B cell (primary cell): Measurements from ENCODE around the gene IFI16. TPM values are rescaled to one million over a fixed set of nuclear protein-coding genes. Genes with fewer than 3 reads are reported as not detected.

ENCODE experiments used
- ATAC-seq: fragments of 200-7000 bp; cut with Tn5 transposase; one replicate; pipeline ENCODE4 v1.10.0; 2021; ENCODE audit warnings: low read depth, mild to moderate bottlenecking, moderate number of reproducible peaks, moderate library complexity
- CTCF ChIA-PET: fragments of 350-600 bp; sonication (Branson Sonifier 250); formaldehyde crosslinking; loops from one replicate; lab custom pipeline; 2021; ENCODE audit warnings: antibody characterized with exemption, inconsistent platforms; lab: Charles Lee
- POLR2A ChIA-PET: fragments of 350-600 bp; sonication (Branson Sonifier 250); formaldehyde crosslinking; loops from one replicate; lab custom pipeline; 2021; ENCODE audit warnings: antibody characterized with exemption; lab: Charles Lee
- DNase-seq: peaks from one replicate; pipeline ENCODE4 v3.0.0; 2013
- H2AFZ ChIP-seq: 2 replicates; pipeline ENCODE4 v1.6.1; 2012; ENCODE audit warnings: mild to moderate bottlenecking, low read depth, low read length; ENCODE audit not compliant: insufficient read depth, poor library complexity, severe bottlenecking
- H3K27ac ChIP-seq, 2 donors: 1 replicate in 1 of 2; 2 replicates in 1 of 2; pipeline ENCODE4 v1.5.1; 2012 to 2013; ENCODE audit warnings: low read length in 2 of 2, mild to moderate bottlenecking in 2 of 2, moderate library complexity in 1 of 2
- H3K27me3 ChIP-seq, 4 experiments: fragments of 200-600 bp in 1 of 4; sonication (generic) in 1 of 4; replicated peaks in 1 of 4; 1 replicate in 2 of 4; 2 replicates in 2 of 4; pipeline versions ENCODE4 v1.6.1 to v1.7.0; 2013 to 2016; ENCODE audit warnings: low read length in 3 of 4, mild to moderate bottlenecking in 2 of 4, mixed read lengths in 1 of 4, moderate library complexity in 1 of 4; ENCODE audit not compliant: insufficient read depth in 4 of 4, control insufficient read depth in 3 of 4; ENCODE audit errors: control extremely low read depth in 1 of 4
- H3K36me3 ChIP-seq, 2 experiments: replicated peaks in 1 of 2; 1 replicate in 1 of 2; 2 replicates in 1 of 2; pipeline versions ENCODE4 v1.6.1 to v1.7.1; 2013; ENCODE audit warnings: low read length in 1 of 2; ENCODE audit not compliant: insufficient read depth in 2 of 2, control insufficient read depth in 1 of 2; ENCODE audit errors: control extremely low read depth in 1 of 2, extremely low read depth in 1 of 2
- H3K4me1 ChIP-seq, 2 donors: fragments of 200-600 bp in 1 of 2; sonication (generic) in 1 of 2; 1 replicate in 1 of 2; 2 replicates in 1 of 2; pipeline versions ENCODE4 v1.5.1 to v1.6.1; 2013 to 2017; ENCODE audit warnings: low read length in 2 of 2; ENCODE audit not compliant: control insufficient read depth in 2 of 2, insufficient read depth in 2 of 2
- H3K4me2 ChIP-seq: replicated peaks from 2 replicates; pipeline ENCODE3; 2012; ENCODE audit warnings: mild to moderate bottlenecking, low read depth, low read length; ENCODE audit not compliant: poor library complexity, severe bottlenecking
- H3K4me3 ChIP-seq, 5 experiments: fragments of 200-600 bp in 1 of 5; sonication (generic) in 1 of 5; 1 replicate in 3 of 5; 2 replicates in 2 of 5; pipeline versions ENCODE4 v1.5.1 to v1.7.0; 2011 to 2016; ENCODE audit warnings: low read length in 4 of 5, mild to moderate bottlenecking in 4 of 5, low read depth in 2 of 5, control low read depth in 1 of 5, moderate library complexity in 1 of 5; ENCODE audit not compliant: insufficient read depth in 1 of 5; ENCODE audit errors: control extremely low read depth in 1 of 5, extremely low read depth in 1 of 5
- H3K79me2 ChIP-seq: fragments of 200-600 bp; sonication (generic); one replicate; pipeline ENCODE4 v1.6.0; 2016; ENCODE audit warnings: low read length; ENCODE audit not compliant: control insufficient read depth, insufficient read depth
- H3K9ac ChIP-seq: fragments of 200-600 bp; sonication (generic); 2 replicates; pipeline ENCODE4 v1.6.1; 2017; ENCODE audit warnings: mild to moderate bottlenecking, low read length, moderate library complexity
- H3K9me3 ChIP-seq, 3 donors: one replicate each; pipeline versions ENCODE4 v1.6.1 to v1.7.1; 2013; ENCODE audit warnings: low read length in 2 of 3; ENCODE audit not compliant: control insufficient read depth in 2 of 3, insufficient read depth in 1 of 3; ENCODE audit errors: control extremely low read depth in 1 of 3
- H4K20me1 ChIP-seq: 2 replicates; pipeline ENCODE4 v1.6.0; 2012; ENCODE audit warnings: mild to moderate bottlenecking, low read length; ENCODE audit not compliant: insufficient read depth, control insufficient read depth, poor library complexity, severe bottlenecking
- H3K27ac Mint-ChIP-seq: one replicate; pipeline ENCODE4 v1.8.0; 2021; ENCODE audit warnings: mixed read lengths
- H3K27me3 Mint-ChIP-seq: one replicate; pipeline ENCODE4 v1.8.0; 2021; ENCODE audit warnings: mixed read lengths
- H3K4me1 Mint-ChIP-seq: one replicate; pipeline ENCODE4 v1.8.0; 2021; ENCODE audit warnings: mixed read lengths
- H3K4me3 Mint-ChIP-seq: one replicate; pipeline ENCODE4 v1.8.0; 2021; ENCODE audit warnings: mixed read lengths
- H3K9me3 Mint-ChIP-seq: one replicate; pipeline ENCODE4 v1.8.0; 2022; ENCODE audit warnings: mixed read lengths; ENCODE audit not compliant: insufficient read depth
- EZH2 ChIP-seq: IDR thresholded peaks from 2 replicates; pipeline ENCODE4 v1.6.1; 2012; ENCODE audit warnings: borderline replicate concordance, low read depth, mild to moderate bottlenecking, moderate library complexity, low read length; ENCODE audit not compliant: insufficient read depth, poor library complexity, severe bottlenecking
- WGBS: methylation state at CpG from one replicate; pipeline ENCODE4 v1.1.5; 2013; ENCODE audit warnings: missing lambda C conversion rate; ENCODE audit not compliant: insufficient coverage; 5-methylcytosine and 5-hydroxymethylcytosine counted together
- intact Hi-C: fragments of 100-400 bp; cut with micrococcal nuclease; formaldehyde crosslinking; loops from one replicate; pipeline ENCODE4 v1.10.0; 2022
- polyA plus RNA-seq: library from polyadenylated mRNA; depleted of rRNA; stranded (reverse); fragments of >200 nt; gene quantifications from 2 replicates; pipeline ENCODE4 v1.2.3, GENCODE V29; 2012
- total RNA-seq, 2 donors: library from RNA; stranded (reverse); fragments of 120-200 nt in 1 of 2; gene quantifications; 1 replicate in 1 of 2; 2 replicates in 1 of 2; pipeline versions ENCODE4 v1.2.3 to v1.2.4, GENCODE V29; 2013 to 2022
- TF ChIP-seq, protein P1 (sequence below): fragments of 200-600 bp; IDR thresholded peaks from one replicate; pipeline ENCODE4 v1.8.0; 2022; ENCODE audit warnings: antibody characterized with exemption, mild to moderate bottlenecking

IFI16 gene
- total and polyA plus RNA-seq, 2 donors (not counting 1 experiment from before 2014, with no cell fraction given) = 89.0 to 176 TPM

- Histone ChIP-seq H3K79me2 (peaks cover 52% of the 10 kb centered on the region), H3K4me2 (peak overlapping the region; percentile 85), H3K9me3 (no peaks in the 10 kb centered on the region), H4K20me1 (no peaks in the 10 kb centered on the region), H3K4me3 (peak overlapping the region; percentile 71 to 100 (median 91)), H3K27ac (peak overlapping the region; percentile 66 to 88), H3K36me3 (peaks cover 0 to 2% of the 10 kb centered on the region in 2 experiments), H2AFZ (peak overlapping the region; percentile 59), H3K27me3 (no peaks in the 10 kb centered on the region), H3K9ac (peak overlapping the region; percentile 99), H3K4me1 (peaks cover 46 to 49% of the 10 kb centered on the region in 2 donors)
- peak overlapping the region; percentile 94 for H3K27ac Mint-ChIP-seq
- peak overlapping the region; percentile 98 for H3K4me3 Mint-ChIP-seq
- ATAC-seq (peak; percentile 68), DNase-seq (peak; percentile 33)
- no peak for TF ChIP-seq EZH2
- TF ChIP-seq, protein P1, sequence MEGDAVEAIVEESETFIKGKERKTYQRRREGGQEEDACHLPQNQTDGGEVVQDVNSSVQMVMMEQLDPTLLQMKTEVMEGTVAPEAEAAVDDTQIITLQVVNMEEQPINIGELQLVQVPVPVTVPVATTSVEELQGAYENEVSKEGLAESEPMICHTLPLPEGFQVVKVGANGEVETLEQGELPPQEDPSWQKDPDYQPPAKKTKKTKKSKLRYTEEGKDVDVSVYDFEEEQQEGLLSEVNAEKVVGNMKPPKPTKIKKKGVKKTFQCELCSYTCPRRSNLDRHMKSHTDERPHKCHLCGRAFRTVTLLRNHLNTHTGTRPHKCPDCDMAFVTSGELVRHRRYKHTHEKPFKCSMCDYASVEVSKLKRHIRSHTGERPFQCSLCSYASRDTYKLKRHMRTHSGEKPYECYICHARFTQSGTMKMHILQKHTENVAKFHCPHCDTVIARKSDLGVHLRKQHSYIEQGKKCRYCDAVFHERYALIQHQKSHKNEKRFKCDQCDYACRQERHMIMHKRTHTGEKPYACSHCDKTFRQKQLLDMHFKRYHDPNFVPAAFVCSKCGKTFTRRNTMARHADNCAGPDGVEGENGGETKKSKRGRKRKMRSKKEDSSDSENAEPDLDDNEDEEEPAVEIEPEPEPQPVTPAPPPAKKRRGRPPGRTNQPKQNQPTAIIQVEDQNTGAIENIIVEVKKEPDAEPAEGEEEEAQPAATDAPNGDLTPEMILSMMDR = no peak
- POLR2A ChIA-PET = interaction anchor here (1.0 to 3.2 kb wide), 3 partner anchors 23 to 68 kb away, joined by 3 to 14 read pairs (median 4); partner anchors contain the start of gene AIM2
- no peaks in the 10 kb centered on the region for H3K9me3 Mint-ChIP-seq
- intact Hi-C loops = loop anchor here (2.0 to 5.0 kb wide), 2 partner anchors 68 to 831 kb away; partner anchors contain the start of gene AIM2
- WGBS = 10% methylated on average over 4 of the region's 4 CpGs
- CTCF ChIA-PET = interaction anchor here (1.0 to 3.4 kb wide), 8 partner anchors 9 to 679 kb away, joined by 3 to 23 read pairs (median 5); no protein-coding TSS in a partner anchor
- H3K27me3 Mint-ChIP-seq = no peaks in the 10 kb centered on the region
- H3K4me1 Mint-ChIP-seq = peaks cover 58% of the 10 kb centered on the region
These were observed 941 bp upstream of the IFI16 start for GRCh38 chr1:159008744-159009188.

DNA sequence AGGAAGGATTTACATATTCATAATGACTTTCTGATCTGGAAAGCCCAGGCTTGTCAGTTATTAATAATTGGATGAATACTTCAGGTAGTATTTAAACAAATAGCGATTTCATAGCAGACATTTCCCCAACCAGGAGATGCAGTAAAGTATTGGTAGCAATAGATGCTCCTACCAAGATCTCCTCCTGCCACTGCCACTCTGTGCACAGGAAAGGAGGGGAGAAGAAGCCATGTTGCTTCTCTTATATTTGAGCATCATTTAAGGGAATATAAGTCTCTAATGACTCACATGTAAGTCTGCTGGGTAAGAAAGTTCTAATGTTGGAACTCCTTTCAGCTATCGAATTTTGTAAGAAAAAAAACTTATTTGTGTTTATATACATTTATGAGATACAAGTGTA is 420 bp upstream of the IFI16 start:
- peak overlapping the region; percentile 66 to 88 for H3K27ac ChIP-seq
- peaks cover 51 to 54% of the 10 kb centered on the region in 2 donors for H3K4me1 ChIP-seq
- peak overlapping the region; percentile 99 for H3K9ac ChIP-seq
- Mint-ChIP-seq H3K4me3 (peak overlapping the region; percentile 98), H3K4me1 (peaks cover 64% of the 10 kb centered on the region), H3K27me3 (no peaks in the 10 kb centered on the region), H3K27ac (peak overlapping the region; percentile 94), H3K9me3 (no peaks in the 10 kb centered on the region)
- H3K4me3 ChIP-seq = peak overlapping the region; percentile 71 to 100 (median 91)
- no CpG with 5 or more reads among the region's 2 CpGs for WGBS
- DNase-seq = no peak
- H3K79me2 ChIP-seq = peaks cover 57% of the 10 kb centered on the region
- no peaks in the 10 kb centered on the region for H3K9me3 ChIP-seq
- ChIA-PET POLR2A (interaction anchor here (1.0 to 3.2 kb wide), 3 partner anchors 22 to 68 kb away, joined by 3 to 14 read pairs (median 4); partner anchors contain the start of gene AIM2), CTCF (interaction anchor here (0.8 to 3.4 kb wide), 9 partner anchors 9 to 680 kb away, joined by 3 to 23 read pairs (median 3); no protein-coding TSS in a partner anchor)
- peak overlapping the region; percentile 85 for H3K4me2 ChIP-seq
- intact Hi-C loops = loop anchor here (2.0 to 5.0 kb wide), 2 partner anchors 68 to 832 kb away; partner anchors contain the start of gene AIM2
- ATAC-seq = no peak
- H3K27me3 ChIP-seq = no peaks in the 10 kb centered on the region
- no peaks in the 10 kb centered on the region for H4K20me1 ChIP-seq
- peaks cover 2 to 3% of the 10 kb centered on the region in 2 experiments for H3K36me3 ChIP-seq
- TF ChIP-seq, protein P1 = no peak
- TF ChIP-seq EZH2 = no peak
- H2AFZ ChIP-seq = peak overlapping the region; percentile 59
